Activated B cell treated with CpG ODN at 0.5 μM for 24 hours (primary cell): ENCODE measurements around the gene B4GALT7. TPM values are rescaled to one million over a fixed set of nuclear protein-coding genes. Genes with fewer than 3 reads are reported as not detected.
A peak's percentile ranks its signal among the peaks of the same experiment; 100 is the strongest.

Experiments
- ATAC-seq: fragments of 200-7000 bp; cut with Tn5 transposase; one replicate; pipeline ENCODE4 v1.10.0; 2021; ENCODE audit warnings: low read depth, mild to moderate bottlenecking, moderate library complexity
- CTCF ChIA-PET: fragments of 350-600 bp; sonication (Branson Sonifier 250); formaldehyde crosslinking; loops from one replicate; lab custom pipeline; 2021; ENCODE audit warnings: antibody characterized with exemption; lab: Charles Lee
- POLR2A ChIA-PET: fragments of 350-600 bp; sonication (Branson Sonifier 250); formaldehyde crosslinking; loops from one replicate; lab custom pipeline; 2021; ENCODE audit warnings: antibody characterized with exemption; lab: Charles Lee
- DNase-seq: peaks from one replicate; pipeline ENCODE4 v3.0.0; 2022
- H3K27ac Mint-ChIP-seq: one replicate; pipeline ENCODE4 v1.8.0; 2020; ENCODE audit warnings: mixed read lengths
- H3K27me3 Mint-ChIP-seq: one replicate; pipeline ENCODE4 v1.8.0; 2021; ENCODE audit warnings: mixed read lengths
- H3K36me3 Mint-ChIP-seq: one replicate; pipeline ENCODE4 v1.8.0; 2021; ENCODE audit warnings: low read depth, mixed read lengths
- H3K4me1 Mint-ChIP-seq: one replicate; pipeline ENCODE4 v1.8.0; 2021; ENCODE audit warnings: mixed read lengths
- H3K4me3 Mint-ChIP-seq: one replicate; pipeline ENCODE4 v1.8.0; 2020; ENCODE audit warnings: mild to moderate bottlenecking, mixed read lengths
- H3K9me3 Mint-ChIP-seq: one replicate; pipeline ENCODE4 v1.8.0; 2020; ENCODE audit warnings: mixed read lengths
- CTCF ChIP-seq: fragments of 200-600 bp; IDR thresholded peaks from one replicate; pipeline ENCODE4 v1.8.0; 2022; ENCODE audit warnings: antibody characterized with exemption, mild to moderate bottlenecking
- intact Hi-C: fragments of 100-400 bp; cut with micrococcal nuclease; formaldehyde crosslinking; loops from one replicate; pipeline ENCODE4 v1.15.1; 2024
- total RNA-seq: library from RNA; stranded (reverse); gene quantifications from 2 replicates; pipeline ENCODE4 v1.2.3, GENCODE V29; 2022

The B4GALT7 gene
- total RNA-seq, 1 donor from 2014 or later = 42.3 TPM

GRCh38 chr5:177606071-177607051 lies 6.4 kb downstream of the B4GALT7 start:
- POLR2A ChIA-PET = interaction anchor here (0.5 kb wide), 1 partner anchor 63 kb away, joined by 3 read pairs; no protein-coding TSS in a partner anchor
- DNase-seq = no peak
- Mint-ChIP-seq H3K27me3 (no peaks in the 10 kb centered on the region), H3K36me3 (peaks cover 40% of the 10 kb centered on the region), H3K9me3 (no peaks in the 10 kb centered on the region), H3K4me3 (no peak overlapping the region), H3K4me1 (peaks cover 26% of the 10 kb centered on the region), H3K27ac (peak overlapping the region; percentile 54)
- no peak for ATAC-seq
- CTCF ChIA-PET = interaction anchor here (0.9 to 1.0 kb wide), 2 partner anchors 8 to 18 kb away, joined by 3 to 7 read pairs; no protein-coding TSS in a partner anchor
- intact Hi-C loops = loop anchor here (2.0 to 10.0 kb wide), 2 partner anchors 456 to 548 kb away; partner anchors contain the start of gene NHP2
- TF ChIP-seq CTCF = no peak

GRCh38 chr5:177607115-177607451 lies 7.2 kb downstream of the B4GALT7 start:
- intact Hi-C loops = loop anchor here (2.0 to 10.0 kb wide), 2 partner anchors 456 to 548 kb away; partner anchors contain the start of gene NHP2
- ATAC-seq = no peak
- Mint-ChIP-seq H3K27me3 (no peaks in the 10 kb centered on the region), H3K27ac (no peak overlapping the region), H3K4me3 (no peak overlapping the region), H3K4me1 (peaks cover 22% of the 10 kb centered on the region), H3K9me3 (no peaks in the 10 kb centered on the region), H3K36me3 (peaks cover 41% of the 10 kb centered on the region)
- ChIA-PET POLR2A (interaction anchor here (0.5 kb wide), 1 partner anchor 63 kb away, joined by 3 read pairs; no protein-coding TSS in a partner anchor), CTCF (interaction anchor here (0.6 to 1.0 kb wide), 3 partner anchors 9 to 96 kb away, joined by 3 to 7 read pairs (median 3); no protein-coding TSS in a partner anchor)
- DNase-seq = no peak
- no peak for TF ChIP-seq CTCF

- no peaks in the 10 kb centered on the region for H3K27me3 Mint-ChIP-seq
- H3K27ac Mint-ChIP-seq = no peak overlapping the region
- ChIA-PET POLR2A (no interaction called here), CTCF (interaction anchor here (0.6 to 1.0 kb wide), 3 partner anchors 9 to 96 kb away, joined by 3 to 7 read pairs (median 3); no protein-coding TSS in a partner anchor)
- peak; percentile 43 for DNase-seq
- H3K9me3 Mint-ChIP-seq = no peaks in the 10 kb centered on the region
- H3K4me3 Mint-ChIP-seq = no peak overlapping the region
- peak; percentile 86 for ATAC-seq
- peaks cover 41% of the 10 kb centered on the region for H3K36me3 Mint-ChIP-seq
- intact Hi-C loops = loop anchor here (2.0 to 10.0 kb wide), 2 partner anchors 455 to 547 kb away; partner anchors contain the start of gene NHP2
- peaks cover 19% of the 10 kb centered on the region for H3K4me1 Mint-ChIP-seq
- TF ChIP-seq CTCF = no peak
These were observed 7.7 kb downstream of the B4GALT7 start for GRCh38 chr5:177607452-177608192.

- TF ChIP-seq CTCF = no peak
- no peak overlapping the region for H3K4me3 Mint-ChIP-seq
- no peak overlapping the region for H3K27ac Mint-ChIP-seq
- H3K27me3 Mint-ChIP-seq = no peaks in the 10 kb centered on the region
- no peaks in the 10 kb centered on the region for H3K9me3 Mint-ChIP-seq
- ChIA-PET CTCF (no interaction called here), POLR2A (interaction anchor here (1.1 kb wide), 1 partner anchor 1071 kb away, joined by 4 read pairs; the partner anchor contains the start of gene RNF44)
- intact Hi-C loops = loop anchor here (10.0 kb wide), 1 partner anchor 546 kb away; the partner anchor contains the start of gene NHP2
- no peak for DNase-seq
- no peak for ATAC-seq
- peaks cover 44% of the 10 kb centered on the region for H3K36me3 Mint-ChIP-seq
- peaks cover 19% of the 10 kb centered on the region for H3K4me1 Mint-ChIP-seq
These were observed 8.5 kb downstream of the B4GALT7 start for GRCh38 chr5:177608243-177609075.
